AG09309 (cell line): Measurements from ENCODE around the gene DNAH11.

Experiments used
- DNase-seq: peaks from one replicate; pipeline ENCODE4 v3.0.0-alpha.2; 2010; ENCODE audit warnings: low read depth
- H3K4me3 ChIP-seq: 2 replicates; pipeline ENCODE4 v1.5.1; 2011; ENCODE audit warnings: mild to moderate bottlenecking, low read depth, low read length, moderate library complexity; ENCODE audit not compliant: control insufficient read depth
- TF ChIP-seq, protein P1 (sequence below): IDR thresholded peaks from 2 replicates; pipeline ENCODE4 v1.5.1; 2011; ENCODE audit warnings: mild to moderate bottlenecking, low read depth, low read length, inconsistent platforms; ENCODE audit not compliant: insufficient read depth, control insufficient read depth; ENCODE audit errors: missing control alignments

Gene DNAH11

DNA sequence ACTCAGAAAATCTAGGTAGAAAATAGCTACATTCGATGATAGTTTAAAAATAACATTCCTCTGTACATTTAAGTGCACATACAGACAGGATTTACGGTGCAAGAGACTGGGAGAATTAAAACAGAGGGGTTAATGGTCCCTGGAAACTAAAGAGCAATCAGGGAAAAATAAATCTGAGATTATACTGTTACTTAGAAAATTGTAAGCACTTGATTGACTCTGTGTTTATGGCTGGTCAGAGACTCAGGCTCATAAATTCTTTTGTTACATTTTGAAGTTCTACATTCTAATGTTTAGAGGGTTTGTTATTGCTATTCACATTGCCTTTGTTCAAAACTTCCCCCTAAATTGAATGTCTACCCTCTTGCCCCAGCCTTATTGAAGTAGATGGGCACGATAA lies 348.5 kb downstream of the DNAH11 start:
- TF ChIP-seq, protein P1, sequence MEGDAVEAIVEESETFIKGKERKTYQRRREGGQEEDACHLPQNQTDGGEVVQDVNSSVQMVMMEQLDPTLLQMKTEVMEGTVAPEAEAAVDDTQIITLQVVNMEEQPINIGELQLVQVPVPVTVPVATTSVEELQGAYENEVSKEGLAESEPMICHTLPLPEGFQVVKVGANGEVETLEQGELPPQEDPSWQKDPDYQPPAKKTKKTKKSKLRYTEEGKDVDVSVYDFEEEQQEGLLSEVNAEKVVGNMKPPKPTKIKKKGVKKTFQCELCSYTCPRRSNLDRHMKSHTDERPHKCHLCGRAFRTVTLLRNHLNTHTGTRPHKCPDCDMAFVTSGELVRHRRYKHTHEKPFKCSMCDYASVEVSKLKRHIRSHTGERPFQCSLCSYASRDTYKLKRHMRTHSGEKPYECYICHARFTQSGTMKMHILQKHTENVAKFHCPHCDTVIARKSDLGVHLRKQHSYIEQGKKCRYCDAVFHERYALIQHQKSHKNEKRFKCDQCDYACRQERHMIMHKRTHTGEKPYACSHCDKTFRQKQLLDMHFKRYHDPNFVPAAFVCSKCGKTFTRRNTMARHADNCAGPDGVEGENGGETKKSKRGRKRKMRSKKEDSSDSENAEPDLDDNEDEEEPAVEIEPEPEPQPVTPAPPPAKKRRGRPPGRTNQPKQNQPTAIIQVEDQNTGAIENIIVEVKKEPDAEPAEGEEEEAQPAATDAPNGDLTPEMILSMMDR, result no peak
- no peak overlapping the region for H3K4me3 ChIP-seq
- no peak for DNase-seq

DNA sequence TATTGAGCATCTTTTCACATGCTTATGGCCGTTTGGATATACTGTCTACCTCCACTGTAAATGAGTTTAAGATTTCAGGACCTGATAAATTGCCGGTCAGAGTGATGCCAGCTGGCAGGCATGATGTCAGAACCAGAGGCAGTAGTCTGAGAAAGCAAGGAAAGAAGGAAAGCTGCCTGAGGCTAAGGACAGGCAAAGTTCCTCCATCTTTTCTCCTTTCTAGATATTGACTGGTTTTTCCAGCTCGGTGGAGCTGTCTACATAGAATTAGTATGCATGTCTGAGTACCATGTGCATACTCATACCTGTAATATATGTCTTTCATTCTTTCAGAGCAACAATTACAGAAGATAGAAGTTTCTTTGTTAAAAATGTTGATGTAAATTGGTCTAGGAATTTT lies 350.6 kb downstream of the DNAH11 start:
- TF ChIP-seq, protein P1, result no peak
- no peak for DNase-seq
- H3K4me3 ChIP-seq, result no peak overlapping the region

DNA sequence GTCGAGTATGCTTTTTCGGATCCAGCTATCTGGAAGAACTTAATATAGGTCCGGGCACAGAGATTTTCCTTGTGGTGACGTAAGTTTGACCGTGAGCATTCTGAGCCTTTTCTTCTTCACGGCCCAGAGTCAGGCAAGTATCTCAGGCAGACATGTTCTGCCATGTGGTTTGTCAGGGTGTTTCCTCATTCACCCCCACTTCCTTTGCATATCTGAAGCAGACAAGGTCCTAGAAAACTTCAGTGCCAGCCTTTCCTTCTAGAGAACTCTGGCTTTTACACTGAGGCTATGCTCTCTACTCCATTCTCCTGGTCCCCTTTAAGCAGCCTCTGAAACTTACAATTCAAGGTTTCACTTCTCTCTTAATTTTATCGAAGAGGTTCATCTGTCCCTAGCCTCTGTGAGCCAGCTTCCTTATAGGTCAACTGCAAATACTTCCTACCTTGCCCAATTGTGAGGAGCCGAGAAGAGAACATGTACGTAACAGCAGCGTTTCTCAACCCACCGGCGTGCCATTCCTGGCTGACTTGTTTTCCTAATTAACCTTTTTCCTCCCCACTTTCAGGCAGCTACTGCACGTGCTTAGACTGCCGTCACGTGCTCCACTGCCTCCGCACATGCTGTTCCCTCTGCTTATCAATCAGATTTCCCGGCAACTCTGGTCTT lies 355.6 kb downstream of the DNAH11 start:
- no peak overlapping the region for H3K4me3 ChIP-seq
- TF ChIP-seq, protein P1, result no peak
- no peak for DNase-seq

DNA sequence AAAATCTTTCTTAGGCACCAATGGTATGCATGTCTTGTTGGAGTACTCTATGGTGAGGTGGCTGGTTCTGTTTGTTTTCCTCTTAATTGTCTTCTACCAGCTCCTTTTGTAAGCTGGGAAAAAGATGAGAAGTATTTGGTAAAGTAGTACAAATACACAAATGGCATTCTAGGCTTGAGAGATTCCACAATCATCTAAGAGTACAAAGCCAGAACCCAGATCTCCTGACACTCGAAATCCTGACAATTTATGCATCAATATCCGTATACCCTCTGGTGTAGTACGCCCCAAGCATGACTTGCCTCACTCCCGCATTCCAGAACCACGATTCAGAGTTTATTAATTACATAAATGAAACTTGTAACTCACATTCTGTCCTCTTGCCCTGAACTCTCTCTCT lies 359.4 kb downstream of the DNAH11 start:
- peak; percentile 3 for DNase-seq
- H3K4me3 ChIP-seq, result no peak overlapping the region
- TF ChIP-seq, protein P1, result no peak

DNA sequence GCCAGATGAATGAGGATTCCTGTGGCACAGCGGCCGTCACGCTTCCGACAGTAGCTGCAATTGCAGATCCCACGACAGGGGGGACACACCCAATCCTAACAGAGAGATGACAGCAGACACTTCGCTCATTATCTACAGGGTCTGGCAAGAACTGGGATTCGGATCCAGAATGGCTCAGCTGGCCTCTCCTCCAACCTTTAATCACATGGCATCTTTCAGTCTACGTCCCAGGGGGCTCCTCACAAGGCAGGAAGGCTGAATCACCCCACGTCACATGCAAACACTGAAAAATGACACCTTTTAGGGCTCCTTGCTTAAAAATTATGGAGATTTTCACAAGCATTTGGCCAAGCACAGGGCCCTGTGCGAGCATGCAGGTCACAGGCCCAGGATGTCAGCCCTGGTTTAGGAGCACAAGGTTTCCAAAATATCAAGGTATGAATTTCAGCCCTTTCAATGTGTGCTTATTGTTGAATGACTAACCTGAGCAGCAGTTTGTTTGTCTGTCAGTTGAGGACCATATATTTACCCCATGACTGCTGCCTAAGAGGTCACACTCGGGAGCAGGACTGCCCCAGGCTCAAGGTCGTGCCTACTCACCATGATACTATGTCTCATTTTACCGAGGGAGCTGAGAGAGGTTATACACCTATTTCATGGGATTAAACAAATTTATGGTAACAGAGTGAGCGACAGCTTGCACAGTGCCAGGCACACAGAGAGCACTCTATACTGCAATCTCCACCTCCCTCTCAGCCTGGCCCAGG lies 360.4 kb downstream of the DNAH11 start:
- TF ChIP-seq, protein P1, result no peak
- no peak overlapping the region for H3K4me3 ChIP-seq
- no peak for DNase-seq

DNA sequence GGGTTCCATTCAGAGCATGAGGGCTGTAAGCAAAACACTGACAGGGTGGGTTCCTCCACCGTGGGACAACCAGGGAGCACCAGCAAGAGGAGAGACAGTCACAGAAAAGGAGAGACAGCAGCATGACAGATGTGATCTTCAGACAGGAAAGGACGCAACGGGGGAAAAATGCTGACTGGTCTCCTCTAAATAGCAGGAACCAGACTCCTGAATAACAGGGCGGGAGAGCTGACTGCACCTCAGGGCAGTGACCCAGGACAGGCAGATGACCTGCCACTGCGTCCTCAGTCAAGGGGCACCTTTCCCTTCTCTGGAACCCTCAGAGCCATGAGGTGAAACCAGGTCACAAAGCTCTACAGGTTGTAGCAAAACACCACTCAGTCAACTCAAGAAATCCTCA lies 365.9 kb downstream of the DNAH11 start:
- TF ChIP-seq, protein P1, result no peak
- H3K4me3 ChIP-seq, result no peak overlapping the region
- DNase-seq, result no peak
